ENCODE data around the gene ZBTB7C. TPM values are rescaled to one million over a fixed set of nuclear protein-coding genes. Genes with fewer than 3 reads are reported as not detected.

ZBTB7C gene
- total and polyA plus RNA-seq, 9 of the 15 experiments (the other 6 are each of a cell fraction or from before 2014, with no cell fraction given), result not detected

DNA sequence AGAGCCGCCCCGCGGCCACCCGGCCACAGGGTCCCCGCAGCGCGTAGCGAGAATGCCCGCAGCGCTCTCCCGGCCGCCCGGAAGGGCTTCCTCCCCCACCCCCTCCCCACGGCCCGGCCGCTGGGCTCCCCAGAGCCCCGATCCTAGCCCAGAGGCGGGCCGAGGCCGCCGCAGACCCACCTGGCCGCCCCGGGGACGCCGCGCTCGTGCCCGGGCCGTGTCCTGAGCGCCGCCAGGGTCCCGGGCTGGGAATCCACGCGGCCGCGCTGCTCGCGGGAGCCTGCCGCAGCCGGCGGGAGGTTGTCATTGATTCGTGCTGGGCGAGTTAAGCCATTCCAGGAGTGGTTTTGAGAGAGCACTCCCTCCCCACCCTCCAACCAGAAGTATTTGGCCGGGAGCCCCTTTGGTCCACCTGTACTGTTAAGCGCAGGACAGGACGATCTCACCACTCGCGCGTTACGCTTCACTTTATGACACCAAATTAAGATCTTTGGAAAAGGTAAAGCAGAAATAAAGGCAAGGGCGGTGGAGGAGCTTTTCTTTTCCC is 272.3 kb downstream of the ZBTB7C start:
- DNase-seq (ENCODE audit: extremely low read depth in 1 of 4, low spot score in 3 of 4) (peak in 1 of 4 experiments; percentile 8), ATAC-seq (no peak), FAIRE-seq (no peak)
- intact Hi-C loops (cut with micrococcal nuclease), result no loop called here
- Histone ChIP-seq H3K9me1 (ENCODE audit: control insufficient read depth, insufficient read depth, low read length) (no peaks in the 10 kb centered on the region), H3K79me2 (ENCODE audit: control insufficient read depth, insufficient read depth, low read length) (no peaks in the 10 kb centered on the region), H3K36me3 (ENCODE audit: control insufficient read depth, insufficient read depth, low read length) (no peaks in the 10 kb centered on the region), H3K27ac (ENCODE audit: extremely low read depth, low read depth, low read length) (no peak overlapping the region), H2AFZ (ENCODE audit: low read depth, low read length) (no peak overlapping the region), H3K9me3 (replicated peaks; ENCODE audit: control insufficient read depth, insufficient read depth, low read depth, low read length) (no peaks in the 10 kb centered on the region), H3K4me2 (ENCODE audit: insufficient read depth, low read length) (no peak overlapping the region), H4K20me1 (replicated peaks; ENCODE audit: control insufficient read depth, insufficient read depth, low read length) (no peaks in the 10 kb centered on the region), H3K4me1 (replicated peaks in 1 of 2; ENCODE audit: control insufficient read depth in 2 of 2, insufficient read depth in 2 of 2, low read length in 2 of 2) (no peaks in the 10 kb centered on the region; a peak in 1 of 5 replicates), H3K9ac (ENCODE audit: insufficient read depth in 1 of 2, low read depth in 2 of 2, low read length in 2 of 2) (no peak overlapping the region), H3K27me3 (ENCODE audit: control insufficient read depth in 2 of 2, insufficient read depth in 2 of 2, low read length in 2 of 2) (peaks cover 8 to 28% of the 10 kb centered on the region in 2 experiments), H3K4me3 (no peak overlapping the region)
- TF ChIP-seq NR2F6 (CRISPR knock-in tag; IDR thresholded peaks at IDR 0.05) (no peak), ZNF347 (CRISPR knock-in tag; IDR thresholded peaks at IDR 0.05; ENCODE audit: low read depth) (no peak), SMARCC2 (IDR thresholded peaks at IDR 0.05; ENCODE audit: low read depth) (no peak)
- TF ChIP-seq, protein P1, sequence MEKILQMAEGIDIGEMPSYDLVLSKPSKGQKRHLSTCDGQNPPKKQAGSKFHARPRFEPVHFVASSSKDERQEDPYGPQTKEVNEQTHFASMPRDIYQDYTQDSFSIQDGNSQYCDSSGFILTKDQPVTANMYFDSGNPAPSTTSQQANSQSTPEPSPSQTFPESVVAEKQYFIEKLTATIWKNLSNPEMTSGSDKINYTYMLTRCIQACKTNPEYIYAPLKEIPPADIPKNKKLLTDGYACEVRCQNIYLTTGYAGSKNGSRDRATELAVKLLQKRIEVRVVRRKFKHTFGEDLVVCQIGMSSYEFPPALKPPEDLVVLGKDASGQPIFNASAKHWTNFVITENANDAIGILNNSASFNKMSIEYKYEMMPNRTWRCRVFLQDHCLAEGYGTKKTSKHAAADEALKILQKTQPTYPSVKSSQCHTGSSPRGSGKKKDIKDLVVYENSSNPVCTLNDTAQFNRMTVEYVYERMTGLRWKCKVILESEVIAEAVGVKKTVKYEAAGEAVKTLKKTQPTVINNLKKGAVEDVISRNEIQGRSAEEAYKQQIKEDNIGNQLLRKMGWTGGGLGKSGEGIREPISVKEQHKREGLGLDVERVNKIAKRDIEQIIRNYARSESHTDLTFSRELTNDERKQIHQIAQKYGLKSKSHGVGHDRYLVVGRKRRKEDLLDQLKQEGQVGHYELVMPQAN (IDR thresholded peaks at IDR 0.05; ENCODE audit: borderline replicate concordance), result no peak
- TF ChIP-seq, protein P2, sequence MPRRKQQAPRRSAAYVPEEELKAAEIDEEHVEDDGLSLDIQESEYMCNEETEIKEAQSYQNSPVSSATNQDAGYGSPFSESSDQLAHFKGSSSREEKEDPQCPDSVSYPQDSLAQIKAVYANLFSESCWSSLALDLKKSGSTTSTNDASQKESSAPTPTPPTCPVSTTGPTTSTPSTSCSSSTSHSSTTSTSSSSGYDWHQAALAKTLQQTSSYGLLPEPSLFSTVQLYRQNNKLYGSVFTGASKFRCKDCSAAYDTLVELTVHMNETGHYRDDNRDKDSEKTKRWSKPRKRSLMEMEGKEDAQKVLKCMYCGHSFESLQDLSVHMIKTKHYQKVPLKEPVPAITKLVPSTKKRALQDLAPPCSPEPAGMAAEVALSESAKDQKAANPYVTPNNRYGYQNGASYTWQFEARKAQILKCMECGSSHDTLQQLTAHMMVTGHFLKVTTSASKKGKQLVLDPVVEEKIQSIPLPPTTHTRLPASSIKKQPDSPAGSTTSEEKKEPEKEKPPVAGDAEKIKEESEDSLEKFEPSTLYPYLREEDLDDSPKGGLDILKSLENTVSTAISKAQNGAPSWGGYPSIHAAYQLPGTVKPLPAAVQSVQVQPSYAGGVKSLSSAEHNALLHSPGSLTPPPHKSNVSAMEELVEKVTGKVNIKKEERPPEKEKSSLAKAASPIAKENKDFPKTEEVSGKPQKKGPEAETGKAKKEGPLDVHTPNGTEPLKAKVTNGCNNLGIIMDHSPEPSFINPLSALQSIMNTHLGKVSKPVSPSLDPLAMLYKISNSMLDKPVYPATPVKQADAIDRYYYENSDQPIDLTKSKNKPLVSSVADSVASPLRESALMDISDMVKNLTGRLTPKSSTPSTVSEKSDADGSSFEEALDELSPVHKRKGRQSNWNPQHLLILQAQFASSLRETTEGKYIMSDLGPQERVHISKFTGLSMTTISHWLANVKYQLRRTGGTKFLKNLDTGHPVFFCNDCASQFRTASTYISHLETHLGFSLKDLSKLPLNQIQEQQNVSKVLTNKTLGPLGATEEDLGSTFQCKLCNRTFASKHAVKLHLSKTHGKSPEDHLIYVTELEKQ (CRISPR knock-in tag; IDR thresholded peaks at IDR 0.05), result no peak
- TF ChIP-seq, protein P3, sequence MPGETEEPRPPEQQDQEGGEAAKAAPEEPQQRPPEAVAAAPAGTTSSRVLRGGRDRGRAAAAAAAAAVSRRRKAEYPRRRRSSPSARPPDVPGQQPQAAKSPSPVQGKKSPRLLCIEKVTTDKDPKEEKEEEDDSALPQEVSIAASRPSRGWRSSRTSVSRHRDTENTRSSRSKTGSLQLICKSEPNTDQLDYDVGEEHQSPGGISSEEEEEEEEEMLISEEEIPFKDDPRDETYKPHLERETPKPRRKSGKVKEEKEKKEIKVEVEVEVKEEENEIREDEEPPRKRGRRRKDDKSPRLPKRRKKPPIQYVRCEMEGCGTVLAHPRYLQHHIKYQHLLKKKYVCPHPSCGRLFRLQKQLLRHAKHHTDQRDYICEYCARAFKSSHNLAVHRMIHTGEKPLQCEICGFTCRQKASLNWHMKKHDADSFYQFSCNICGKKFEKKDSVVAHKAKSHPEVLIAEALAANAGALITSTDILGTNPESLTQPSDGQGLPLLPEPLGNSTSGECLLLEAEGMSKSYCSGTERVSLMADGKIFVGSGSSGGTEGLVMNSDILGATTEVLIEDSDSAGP (CRISPR knock-in tag; IDR thresholded peaks at IDR 0.05), result no peak
- BruUV-seq (replicated peaks), result no TSS peak
- in situ Hi-C loops (cut with MboI), result no loop called here
- ChIA-PET CTCF (ENCODE audit: low intra/inter-chr PET ratio) (no interaction called here), POLR2A (no interaction called here)
- 9% methylated on average over 29 of the region's 51 CpGs for WGBS (ENCODE audit: insufficient coverage, low coverage, missing lambda C conversion rate)

Data from K562 (cell line).